Psoas muscle (tissue), 8 donors: ENCODE results near the gene FKBP2. TPM values are rescaled to one million over a fixed set of nuclear protein-coding genes. Genes with fewer than 3 reads are reported as not detected.

Experiments
- ATAC-seq, 4 donors: fragments of 200-7000 bp; cut with Tn5 transposase; one replicate each; pipeline ENCODE4 v1.9.1; 2020; ENCODE audit warnings: moderate library complexity in 3 of 4, mild to moderate bottlenecking in 2 of 4
- DNase-seq, 2 donors: peaks; one replicate each; pipeline ENCODE4 v3.0.0-alpha.2; 2020
- H3K27ac ChIP-seq: fragments of 200-600 bp; one replicate; pipeline ENCODE4 v1.8.0; 2022
- H3K27me3 ChIP-seq, 3 donors: fragments of 200-600 bp in 1 of 3; one replicate each; pipeline versions ENCODE4 v1.6.1 to v1.8.0; 2013 to 2022; ENCODE audit warnings: low read length in 2 of 3, mild to moderate bottlenecking in 2 of 3, moderate library complexity in 1 of 3; ENCODE audit not compliant: insufficient read depth in 3 of 3
- H3K36me3 ChIP-seq, 2 donors: fragments of 200-600 bp in 1 of 2; one replicate each; pipeline versions ENCODE4 v1.6.1 to v1.8.0; 2013 to 2022; ENCODE audit warnings: low read depth in 1 of 2, mild to moderate bottlenecking in 1 of 2, moderate library complexity in 1 of 2; ENCODE audit not compliant: insufficient read depth in 1 of 2
- H3K4me1 ChIP-seq: fragments of 200-600 bp; one replicate; pipeline ENCODE4 v1.8.0; 2022
- H3K4me3 ChIP-seq: fragments of 200-600 bp; one replicate; pipeline ENCODE4 v1.8.0; 2022; ENCODE audit warnings: mild to moderate bottlenecking
- H3K9me3 ChIP-seq: fragments of 200-600 bp; one replicate; pipeline ENCODE4 v1.8.0; 2022
- WGBS, 3 donors: extraction: QIAGEN DNeasy Blood & Tissue Kit; methylation state at CpG; one replicate each; pipeline versions ENCODE4 v1.1.6 to v1.1.7; 2013; 5-methylcytosine and 5-hydroxymethylcytosine counted together
- intact Hi-C, 2 donors: fragments of 100-400 bp; cut with DNase I; formaldehyde crosslinking; loops; one replicate each; pipeline versions ENCODE4 v1.11.0 to v1.14.2; 2022
- long read RNA-seq, 2 donors: library from polyadenylated mRNA; unstranded; transcript quantifications; one replicate each; pipeline ENCODE4 v2.0.0, GENCODE V29; 2021
- polyA plus RNA-seq, 3 donors: library from polyadenylated mRNA; stranded (reverse); fragments of 200-250 nt; gene quantifications; one replicate each; pipeline ENCODE4 v1.2.3, GENCODE V29; 2013
- total RNA-seq, 4 donors: library from RNA; stranded (reverse); fragmentation: NEBNext Ultra II Directional in 2 of 4; extraction: Animal tissue kit (Norgen Biotek cat#: 25700) in 2 of 4; gene quantifications; one replicate each; pipeline versions ENCODE4 v1.2.1 to v1.2.4, GENCODE V29; 2021 to 2023
- TF ChIP-seq, protein P1 (sequence below): fragments of 200-600 bp; IDR thresholded peaks from one replicate; pipeline ENCODE4 v1.8.0; 2022; ENCODE audit warnings: antibody characterized with exemption
- donor health status: healthy with polysubstance abuse.
- donor health status: DM: no; HTN: no; CAD: no; lungs with moderate emphysema.
- donor health status: Bipolar disorder and iron deficiency.
- donor health status: healthy.
- donor health status: DM: yes; HTN: yes; CAD: no.
- donor health status: DM: no; HTN: no; CAD: no.
- donor health status: DM: no; HTN: no; CAD: no.
- donor health status: DM: yes; HTN: yes; CAD: no.

Gene FKBP2
- total RNA-seq (10 to 100 TPM; 17.8 to 26.6 (median 22.3) TPM), polyA plus RNA-seq (100 to 1,000 TPM in 1 of 3 donors, 10 to 100 TPM in 2; 45.4 to 228 (median 85.1) TPM)
- long read RNA-seq, donor 1, transcript FKBP2-201 (6 exons, 657 nt): major isoform, 11 of 12 reads
- long read RNA-seq, donor 1, partial matches to known transcripts: 0 of 12 reads
- long read RNA-seq, donor 1, other reads (novel, unspliced or antisense): 0 of 12 reads
- long read RNA-seq, donor 2, transcript FKBP2-201 (6 exons, 657 nt): major isoform, 15 of 22 reads
- long read RNA-seq, donor 2, partial matches to known transcripts: 3 of 22 reads
- long read RNA-seq, donor 2, other reads (novel, unspliced or antisense): 1 of 22 reads

DNA sequence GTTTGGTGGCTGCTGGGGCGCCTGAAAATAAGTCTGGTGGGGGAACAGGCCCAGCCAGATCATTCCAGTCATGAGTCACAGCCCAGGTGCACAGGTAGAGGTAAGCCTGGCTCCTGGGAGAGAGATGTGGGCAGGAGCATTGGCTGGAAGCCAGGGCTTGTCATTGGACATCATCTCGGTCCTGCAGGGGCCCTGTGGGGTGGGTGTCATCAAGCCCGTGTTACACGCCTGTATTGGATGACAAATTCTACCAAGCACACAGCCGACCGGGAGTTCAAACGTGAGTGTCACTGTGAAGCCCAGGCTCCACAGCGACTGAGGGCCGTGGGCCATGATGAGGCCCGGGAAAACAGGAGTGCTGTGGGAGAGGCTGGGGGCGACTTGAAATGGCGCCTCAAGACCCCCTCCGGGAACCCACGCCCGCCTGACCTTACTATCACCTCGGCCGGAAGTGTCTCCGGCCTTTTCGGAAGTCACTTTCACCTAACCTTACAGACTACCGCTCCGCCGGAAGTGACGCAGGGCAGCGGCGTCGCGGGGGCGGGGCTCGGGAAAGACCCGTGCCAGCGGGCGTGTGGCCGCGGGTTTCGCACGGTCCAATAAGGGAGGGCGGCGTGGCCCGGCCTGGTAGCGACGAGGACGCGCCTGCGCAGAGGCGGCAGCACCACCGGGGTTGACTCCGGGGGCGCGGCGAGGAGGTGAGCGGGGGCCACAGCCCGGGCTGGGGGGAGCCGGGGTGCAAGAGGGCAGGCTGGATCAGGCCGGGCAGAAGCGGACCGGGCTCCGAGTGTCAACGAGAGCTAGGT, at the start of gene FKBP2:
Gene FKBP2, plus strand, starts transcription at position 661 of the 806 bp plus-strand sequence. CDS start 1,293 bp downstream, outside the sequence.
- 1% methylated on average over 42 to 58 of the region's 58 CpGs for WGBS, 3 donors
- peak within 1 kb of the TSS; percentile 93 for H3K4me3 ChIP-seq
- H3K36me3 ChIP-seq: peaks cover 0 to 40% of the 10 kb centered on the region in 2 donors
- peaks cover 32% of the 10 kb centered on the region for H3K4me1 ChIP-seq
- ATAC-seq (peak; percentile 72 to 79 (median 77)), DNase-seq (peak; percentile 98 to 99)
- H3K27me3 ChIP-seq: no peaks in the 10 kb centered on the region
- intact Hi-C loops: no loop called here
- H3K27ac ChIP-seq: peak within 1 kb of the TSS; percentile 99
- no peaks in the 10 kb centered on the region for H3K9me3 ChIP-seq
- TF ChIP-seq, protein P1, sequence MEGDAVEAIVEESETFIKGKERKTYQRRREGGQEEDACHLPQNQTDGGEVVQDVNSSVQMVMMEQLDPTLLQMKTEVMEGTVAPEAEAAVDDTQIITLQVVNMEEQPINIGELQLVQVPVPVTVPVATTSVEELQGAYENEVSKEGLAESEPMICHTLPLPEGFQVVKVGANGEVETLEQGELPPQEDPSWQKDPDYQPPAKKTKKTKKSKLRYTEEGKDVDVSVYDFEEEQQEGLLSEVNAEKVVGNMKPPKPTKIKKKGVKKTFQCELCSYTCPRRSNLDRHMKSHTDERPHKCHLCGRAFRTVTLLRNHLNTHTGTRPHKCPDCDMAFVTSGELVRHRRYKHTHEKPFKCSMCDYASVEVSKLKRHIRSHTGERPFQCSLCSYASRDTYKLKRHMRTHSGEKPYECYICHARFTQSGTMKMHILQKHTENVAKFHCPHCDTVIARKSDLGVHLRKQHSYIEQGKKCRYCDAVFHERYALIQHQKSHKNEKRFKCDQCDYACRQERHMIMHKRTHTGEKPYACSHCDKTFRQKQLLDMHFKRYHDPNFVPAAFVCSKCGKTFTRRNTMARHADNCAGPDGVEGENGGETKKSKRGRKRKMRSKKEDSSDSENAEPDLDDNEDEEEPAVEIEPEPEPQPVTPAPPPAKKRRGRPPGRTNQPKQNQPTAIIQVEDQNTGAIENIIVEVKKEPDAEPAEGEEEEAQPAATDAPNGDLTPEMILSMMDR: no peak

- TF ChIP-seq, protein P1: no peak
- intact Hi-C loops: no loop called here
- H3K4me1 ChIP-seq: peaks cover 17% of the 10 kb centered on the region
- H3K36me3 ChIP-seq: peaks cover 26 to 62% of the 10 kb centered on the region in 2 donors
- WGBS, 3 donors: 89 to 96% (median 94%) methylated on average over 5 of the region's 5 CpGs
- H3K27ac ChIP-seq: no peak overlapping the region
- H3K9me3 ChIP-seq: no peaks in the 10 kb centered on the region
- ATAC-seq: peak in 1 of 4 donors; percentile 26
- no peak overlapping the region for H3K4me3 ChIP-seq
- DNase-seq: no peak
- no peaks in the 10 kb centered on the region for H3K27me3 ChIP-seq
Observed at GRCh38 chr11:64192434-64192833, 48.5 kb upstream of the FKBP2 start.

- H3K4me3 ChIP-seq: no peak overlapping the region
- TF ChIP-seq, protein P1: no peak
- no peaks in the 10 kb centered on the region for H3K4me1 ChIP-seq
- no peak overlapping the region for H3K27ac ChIP-seq
- ATAC-seq: no peak
- no peak for DNase-seq
- H3K9me3 ChIP-seq: no peaks in the 10 kb centered on the region
- no peaks in the 10 kb centered on the region for H3K27me3 ChIP-seq
- 72 to 78% (median 75%) methylated on average over 9 of the region's 9 CpGs for WGBS, 3 donors
- H3K36me3 ChIP-seq: peaks cover 29 to 93% of the 10 kb centered on the region in 2 donors
- intact Hi-C loops: no loop called here
Observed at GRCh38 chr11:64196626-64197025, 44.3 kb upstream of the FKBP2 start.

- peaks cover 29 to 100% of the 10 kb centered on the region in 2 donors for H3K36me3 ChIP-seq
- no peak overlapping the region for H3K27ac ChIP-seq
- 96 to 98% (median 97%) methylated on average over 2 of the region's 2 CpGs for WGBS, 3 donors
- H3K4me3 ChIP-seq: no peak overlapping the region
- no peaks in the 10 kb centered on the region for H3K27me3 ChIP-seq
- H3K9me3 ChIP-seq: no peaks in the 10 kb centered on the region
- DNase-seq: no peak
- H3K4me1 ChIP-seq: no peaks in the 10 kb centered on the region
- intact Hi-C loops: no loop called here
- ATAC-seq: no peak
- TF ChIP-seq, protein P1: no peak
Observed at GRCh38 chr11:64198511-64198910, 42.4 kb upstream of the FKBP2 start.
